ENCODE measurements around the gene TTR.
A peak's percentile ranks its signal among the peaks of the same experiment; 100 is the strongest.

Gene TTR

DNA sequence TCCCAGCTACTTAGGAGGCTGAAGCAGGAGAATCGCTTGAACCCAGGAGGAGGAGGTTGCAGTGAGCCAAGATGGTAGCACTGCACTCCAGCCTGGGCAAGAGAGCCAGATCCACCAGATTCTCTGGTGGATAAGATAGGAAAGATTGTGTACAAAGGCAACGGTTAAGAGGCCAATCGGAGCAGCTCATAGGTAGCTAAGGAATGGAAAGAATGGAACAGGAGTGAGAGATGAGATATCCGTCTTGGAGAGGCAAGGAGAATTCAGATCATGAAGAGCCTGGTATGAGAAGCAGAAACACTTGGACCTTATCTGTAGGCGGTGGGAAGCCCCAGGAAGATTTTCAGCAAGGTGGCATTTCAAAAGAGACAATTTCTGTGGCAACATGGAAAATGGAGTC, 27.1 kb downstream of the TTR start:
- H3K4me3 Mint-ChIP-seq: no peak overlapping the region
- no peaks in the 10 kb centered on the region for H3K9me3 Mint-ChIP-seq

DNA sequence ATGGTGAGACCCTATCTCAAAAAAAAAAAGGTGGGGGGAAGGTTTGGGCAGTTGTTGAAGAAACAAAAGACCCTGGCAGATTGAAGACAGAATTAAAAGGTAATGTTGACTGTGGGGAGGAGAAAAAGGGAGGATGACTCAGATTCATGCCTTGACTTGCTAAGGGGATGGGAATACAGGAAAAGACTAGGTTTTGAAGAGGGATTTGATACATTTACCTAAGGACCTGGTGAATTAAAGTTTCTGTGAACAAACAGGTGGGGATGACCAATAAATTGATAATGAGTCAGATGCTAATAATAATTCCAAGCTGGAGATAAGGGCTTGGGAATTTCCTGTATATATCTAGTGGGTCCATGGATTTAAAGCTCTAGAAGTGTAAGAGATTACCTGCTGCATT, 27.6 kb downstream of the TTR start:
- no peak for ATAC-seq
- H3K27ac Mint-ChIP-seq: no peak overlapping the region
- no peaks in the 10 kb centered on the region for H3K4me1 Mint-ChIP-seq
- H3K9me3 Mint-ChIP-seq: no peaks in the 10 kb centered on the region
- no peaks in the 10 kb centered on the region for H3K36me3 Mint-ChIP-seq
- DNase-seq (ENCODE audit: low spot score in 2 of 2): no peak
- H3K4me3 Mint-ChIP-seq: no peak overlapping the region

More for the DNA sequence above, 27.1 kb downstream of the TTR start:
- ATAC-seq (no peak), DNase-seq (ENCODE audit: low spot score in 2 of 2) (no peak)
- Mint-ChIP-seq H3K36me3 (no peaks in the 10 kb centered on the region), H3K27ac (no peak overlapping the region), H3K4me1 (no peaks in the 10 kb centered on the region)

GRCh38 chr18:31624892-31625640, 33.4 kb downstream of the TTR start:
- DNase-seq (ENCODE audit: low spot score in 2 of 2) (no peak), ATAC-seq (no peak)
- H3K4me3 Mint-ChIP-seq: no peak overlapping the region
- H3K36me3 Mint-ChIP-seq: no peaks in the 10 kb centered on the region
- no peaks in the 10 kb centered on the region for H3K9me3 Mint-ChIP-seq
- H3K4me1 Mint-ChIP-seq: no peaks in the 10 kb centered on the region
- H3K27ac Mint-ChIP-seq: no peak overlapping the region

GRCh38 chr18:31626409-31626808, 34.7 kb downstream of the TTR start:
- no peaks in the 10 kb centered on the region for H3K36me3 Mint-ChIP-seq
- ATAC-seq (no peak), DNase-seq (ENCODE audit: low spot score in 2 of 2) (no peak)

DNA sequence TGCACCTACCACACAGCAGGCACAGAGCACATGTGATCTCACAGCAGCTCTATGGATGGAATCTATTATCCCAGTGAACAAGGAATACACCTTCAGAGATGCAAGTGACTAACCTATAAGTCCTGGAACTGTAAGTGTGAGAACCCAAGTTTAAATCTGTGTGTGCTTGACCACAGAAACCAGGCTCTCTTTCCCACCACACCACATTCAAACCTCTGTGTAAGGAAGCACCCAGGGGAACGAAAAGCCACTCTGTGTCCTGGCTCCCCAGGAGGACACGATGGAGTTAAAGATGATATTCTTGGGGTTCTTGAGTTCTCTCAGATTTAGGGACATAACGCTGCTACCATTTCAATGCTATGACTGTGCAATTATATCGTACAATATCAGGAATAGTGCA, 38.9 kb downstream of the TTR start:
- Mint-ChIP-seq H3K27ac (no peak overlapping the region), H3K4me3 (no peak overlapping the region), H3K9me3 (no peaks in the 10 kb centered on the region), H3K4me1 (peaks cover 15% of the 10 kb centered on the region), H3K36me3 (no peaks in the 10 kb centered on the region)
- ATAC-seq (no peak), DNase-seq (ENCODE audit: low spot score in 2 of 2) (no peak)

More at GRCh38 chr18:31626409-31626808, 34.7 kb downstream of the TTR start:
- no peak overlapping the region for H3K4me3 Mint-ChIP-seq
- no peaks in the 10 kb centered on the region for H3K4me1 Mint-ChIP-seq
- no peak overlapping the region for H3K27ac Mint-ChIP-seq
- H3K9me3 Mint-ChIP-seq: no peaks in the 10 kb centered on the region

GRCh38 chr18:31631526-31631925, 39.8 kb downstream of the TTR start:
- ATAC-seq (no peak), DNase-seq (ENCODE audit: low spot score in 2 of 2) (no peak)
- Mint-ChIP-seq H3K9me3 (no peaks in the 10 kb centered on the region), H3K27ac (no peak overlapping the region), H3K4me3 (no peak overlapping the region), H3K36me3 (no peaks in the 10 kb centered on the region), H3K4me1 (peaks cover 15% of the 10 kb centered on the region)

DNA sequence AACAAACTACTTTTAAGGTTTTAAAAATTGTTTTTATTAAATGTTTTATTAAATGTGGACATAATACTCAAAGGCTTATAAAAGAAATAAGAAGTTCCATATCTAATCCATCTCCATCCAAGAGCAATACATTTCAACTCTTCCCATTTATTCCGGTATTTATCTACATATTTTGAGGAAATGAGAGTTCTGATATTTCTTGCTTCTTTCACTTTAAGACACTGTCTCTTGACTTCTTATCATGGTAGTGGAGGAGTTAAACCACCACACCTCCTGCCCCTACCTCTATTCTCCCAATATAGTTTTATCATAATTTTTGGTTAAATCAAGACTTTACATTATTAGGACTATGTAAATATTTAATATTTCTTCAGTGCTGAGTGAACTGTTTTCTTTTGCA, 40.7 kb downstream of the TTR start:
- Mint-ChIP-seq H3K4me1 (peaks cover 15% of the 10 kb centered on the region), H3K4me3 (no peak overlapping the region), H3K36me3 (no peaks in the 10 kb centered on the region), H3K9me3 (no peaks in the 10 kb centered on the region), H3K27ac (no peak overlapping the region)
- no peak for DNase-seq (ENCODE audit: low spot score in 2 of 2)
- no peak for ATAC-seq

DNA sequence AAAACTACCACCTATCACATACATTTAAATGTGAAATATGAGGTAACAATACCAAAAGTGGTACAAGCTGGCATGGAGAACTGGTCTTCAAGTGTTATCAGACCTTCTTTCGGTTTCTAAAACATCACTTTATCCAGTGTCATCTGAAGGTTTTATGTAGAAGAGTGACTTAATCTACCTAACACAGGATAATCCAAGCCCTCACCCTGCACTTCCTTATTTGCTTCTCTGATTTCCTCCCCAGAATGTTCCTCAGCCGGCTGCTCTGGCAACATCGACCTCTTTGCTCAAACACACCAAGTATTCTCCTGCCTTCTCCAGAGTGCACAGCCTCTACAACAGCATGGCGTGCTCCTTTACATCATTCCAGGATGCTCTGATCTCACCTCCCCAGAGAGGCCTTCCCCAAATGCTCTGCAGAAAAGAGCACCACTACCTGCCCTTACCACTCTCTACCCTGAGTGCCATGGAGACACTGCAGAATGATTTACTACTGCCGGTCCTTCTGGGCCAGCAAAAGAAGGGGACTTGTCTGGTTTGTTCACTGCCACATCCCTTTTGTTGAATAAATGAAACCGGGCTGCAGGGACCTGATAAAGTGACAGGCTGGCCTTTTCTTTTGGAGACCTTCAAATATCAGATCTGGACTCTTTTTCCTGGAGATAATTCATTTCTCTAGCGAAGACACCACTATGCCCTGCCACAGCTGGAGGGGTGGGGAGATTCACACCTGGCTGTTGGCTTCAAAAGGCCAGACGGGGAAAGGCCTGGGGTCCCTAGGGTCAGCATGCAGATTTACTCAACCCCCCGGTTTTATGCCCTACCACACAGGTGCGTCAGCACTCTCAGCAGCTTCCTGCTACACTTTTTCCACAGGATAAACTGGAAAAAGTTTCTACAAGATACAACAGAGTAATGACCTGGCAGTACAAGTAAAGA, 42.0 kb downstream of the TTR start:
- Mint-ChIP-seq H3K4me1 (peaks cover 15% of the 10 kb centered on the region), H3K27ac (no peak overlapping the region), H3K36me3 (no peaks in the 10 kb centered on the region), H3K9me3 (no peaks in the 10 kb centered on the region), H3K4me3 (peak overlapping the region; percentile 11)
- DNase-seq (ENCODE audit: low spot score in 2 of 2) (no peak), ATAC-seq (no peak)

DNA sequence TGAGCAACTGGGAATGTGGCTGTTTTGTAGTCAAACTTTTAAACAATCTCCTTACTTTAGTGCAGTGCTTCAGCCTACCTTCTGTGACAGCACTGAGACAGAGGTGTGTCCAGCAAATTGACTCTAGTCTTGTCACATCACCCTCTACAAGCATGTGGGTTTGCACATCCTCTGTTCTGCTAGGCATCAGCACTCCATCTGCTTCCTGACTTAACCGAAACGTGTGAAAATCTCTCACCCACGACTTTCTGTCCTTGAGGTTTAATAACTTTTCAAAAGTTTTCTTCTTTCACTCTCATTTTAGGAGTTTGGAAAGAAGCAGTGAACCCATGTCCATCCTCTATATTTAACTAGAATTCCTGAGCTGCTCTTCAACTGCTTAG, 42.6 kb downstream of the TTR start:
- ATAC-seq: peak; percentile 89
- no peak for DNase-seq (ENCODE audit: low spot score in 2 of 2)
- Mint-ChIP-seq H3K4me3 (peak overlapping the region; percentile 11), H3K27ac (no peak overlapping the region), H3K4me1 (peaks cover 15% of the 10 kb centered on the region), H3K36me3 (no peaks in the 10 kb centered on the region), H3K9me3 (no peaks in the 10 kb centered on the region)

- H3K36me3 Mint-ChIP-seq: no peaks in the 10 kb centered on the region
- H3K27ac Mint-ChIP-seq: no peak overlapping the region
- DNase-seq (ENCODE audit: low spot score in 2 of 2): no peak
- peaks cover 15% of the 10 kb centered on the region for H3K4me1 Mint-ChIP-seq
- H3K9me3 Mint-ChIP-seq: no peaks in the 10 kb centered on the region
- ATAC-seq: no peak
- no peak overlapping the region for H3K4me3 Mint-ChIP-seq
Measured at GRCh38 chr18:31636387-31636786, 44.7 kb downstream of the TTR start.

GRCh38 chr18:31637445-31637844, 45.8 kb downstream of the TTR start:
- ATAC-seq: no peak

DNA sequence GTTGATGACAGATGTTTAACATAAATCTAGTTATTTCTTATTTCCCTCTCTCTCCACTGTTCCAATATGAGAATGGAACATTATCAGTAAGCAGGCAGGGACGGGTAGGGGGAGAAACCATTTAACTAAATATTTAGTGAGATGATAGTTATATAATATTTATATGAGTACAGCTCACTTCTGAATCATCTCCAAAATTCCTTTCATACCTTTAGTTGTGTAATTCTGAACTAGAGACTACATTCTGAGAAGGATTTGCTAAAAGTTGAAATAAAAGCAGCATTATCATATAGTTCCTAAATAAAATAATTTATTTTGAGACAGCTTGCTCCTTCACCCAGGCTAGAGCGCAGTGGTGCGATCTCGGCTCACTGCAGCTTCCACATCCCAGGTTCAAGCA, 51.3 kb downstream of the TTR start:
- Mint-ChIP-seq H3K4me3 (no peak overlapping the region), H3K9me3 (no peaks in the 10 kb centered on the region), H3K4me1 (peaks cover 5% of the 10 kb centered on the region), H3K36me3 (no peaks in the 10 kb centered on the region), H3K27ac (no peak overlapping the region)
- ATAC-seq (no peak), DNase-seq (ENCODE audit: low spot score in 2 of 2) (no peak)

More at GRCh38 chr18:31637445-31637844, 45.8 kb downstream of the TTR start:
- no peak for DNase-seq (ENCODE audit: low spot score in 2 of 2)
- Mint-ChIP-seq H3K27ac (no peak overlapping the region), H3K4me1 (peaks cover 15% of the 10 kb centered on the region), H3K4me3 (no peak overlapping the region), H3K36me3 (no peaks in the 10 kb centered on the region), H3K9me3 (no peaks in the 10 kb centered on the region)

- DNase-seq (ENCODE audit: low spot score in 2 of 2) (no peak), ATAC-seq (no peak)
- Mint-ChIP-seq H3K4me1 (peaks cover 5% of the 10 kb centered on the region), H3K27ac (no peak overlapping the region), H3K9me3 (no peaks in the 10 kb centered on the region), H3K4me3 (no peak overlapping the region), H3K36me3 (no peaks in the 10 kb centered on the region)
Measured at GRCh38 chr18:31645411-31645810, 53.7 kb downstream of the TTR start.

DNA sequence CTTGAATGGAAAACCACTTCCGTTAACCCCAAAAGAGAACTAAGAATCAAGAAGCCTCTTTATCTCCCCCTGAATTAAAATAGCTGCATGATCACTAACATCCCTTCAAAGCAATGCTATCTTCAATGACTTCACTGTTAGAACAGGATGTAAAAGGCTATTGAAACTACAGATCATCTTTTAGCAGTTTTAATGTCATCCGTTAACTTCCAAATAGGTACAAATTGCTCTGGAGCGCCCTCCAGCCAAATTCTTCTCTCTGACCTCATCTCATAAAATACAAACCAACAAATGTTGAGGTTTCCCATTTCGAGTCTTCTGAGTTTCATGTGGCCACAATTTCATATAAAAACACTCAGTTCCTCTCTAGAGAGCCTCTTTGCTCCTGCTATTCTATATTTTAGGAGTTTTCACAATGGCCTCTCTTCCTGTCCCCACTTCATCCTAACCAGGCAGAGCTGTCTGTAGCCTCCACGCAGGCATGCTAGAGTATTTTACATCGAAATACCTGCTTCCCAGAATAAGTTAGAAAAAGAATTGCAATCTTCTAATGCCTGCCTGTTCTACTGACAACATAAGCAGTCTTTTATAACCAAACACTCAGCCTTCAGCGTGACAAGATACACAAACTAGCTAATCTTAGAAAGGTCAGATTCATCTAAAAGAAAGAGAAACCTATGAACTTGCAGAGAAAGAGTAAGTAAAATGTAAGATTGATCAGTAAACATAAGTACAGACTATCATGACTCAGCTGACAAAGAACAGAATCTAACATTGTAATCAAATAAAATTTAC, 54.9 kb downstream of the TTR start:
- Mint-ChIP-seq H3K27ac (no peak overlapping the region), H3K36me3 (no peaks in the 10 kb centered on the region), H3K9me3 (no peaks in the 10 kb centered on the region), H3K4me3 (no peak overlapping the region), H3K4me1 (peaks cover 5% of the 10 kb centered on the region)
- no peak for ATAC-seq
- no peak for DNase-seq (ENCODE audit: low spot score in 2 of 2)

DNA sequence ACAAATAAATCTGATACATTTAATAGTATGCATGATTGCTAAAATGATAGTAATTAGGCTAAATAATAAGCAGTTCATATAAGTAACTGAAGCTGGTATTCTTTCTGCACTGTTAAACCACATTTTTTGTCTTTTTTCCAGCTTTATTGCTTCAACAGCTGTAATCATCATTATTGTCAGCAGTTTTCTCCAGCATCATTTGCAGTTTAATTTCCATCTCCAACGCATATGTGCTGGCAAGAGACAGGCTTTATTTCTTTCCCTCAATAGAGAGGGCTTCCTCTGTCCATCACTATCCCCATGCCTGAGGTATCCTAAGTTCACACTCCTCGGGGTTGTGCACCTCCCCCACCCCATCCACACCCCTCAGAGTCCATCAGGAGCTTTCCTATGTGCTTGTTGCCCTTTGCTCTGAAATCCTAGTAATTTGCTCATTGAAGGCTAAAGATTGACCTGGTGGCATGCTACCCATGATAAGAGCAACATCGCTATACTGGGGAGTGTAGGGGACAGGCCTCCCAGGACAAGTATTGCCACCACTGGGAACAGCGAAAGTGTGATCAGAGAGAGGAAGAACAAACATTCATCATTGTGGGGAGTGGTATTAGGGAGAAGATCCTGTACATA, 55.6 kb downstream of the TTR start:
- Mint-ChIP-seq H3K27ac (no peak overlapping the region), H3K4me1 (peaks cover 5% of the 10 kb centered on the region), H3K36me3 (no peaks in the 10 kb centered on the region), H3K4me3 (no peak overlapping the region), H3K9me3 (peaks cover 3% of the 10 kb centered on the region)
- no peak for DNase-seq (ENCODE audit: low spot score in 2 of 2)
- no peak for ATAC-seq

Measured in stimulated activated effector memory CD8-positive, alpha-beta T cell treated with anti-CD3 and anti-CD28 coated beads, Interleukin-12 subunit alpha, Interleukin-12 subunit beta, amount 100 ng/mL, for 72 hours (primary cell).